GM18867 (cell line): ENCODE results near the gene INPP5A.

Source experiments
- ATAC-seq: cut with Tn5 transposase; IDR thresholded peaks from one replicate; pipeline ENCODE4 v1.9.1; 2021; ENCODE audit warnings: mild to moderate bottlenecking, moderate library complexity; ENCODE audit not compliant: unreplicated experiment

The INPP5A gene

GRCh38 chr10:132534391-132535064 lies 3.1 kb upstream of the INPP5A start:
- no peak for ATAC-seq

- ATAC-seq, result no peak
These were observed 2.4 kb upstream of the INPP5A start for GRCh38 chr10:132535065-132535651.

- peak; percentile 4 for ATAC-seq
These were observed 1.2 kb upstream of the INPP5A start for GRCh38 chr10:132536241-132536876.

- ATAC-seq, result peak; percentile 87
These were observed 507 bp upstream of the INPP5A start for GRCh38 chr10:132536877-132537683.

- peak; percentile 1 for ATAC-seq
These were observed 623 bp downstream of the INPP5A start for GRCh38 chr10:132538031-132538789.

GRCh38 chr10:132538790-132539421 lies 1.3 kb downstream of the INPP5A start:
- ATAC-seq, result no peak

GRCh38 chr10:132539431-132539839 lies 1.8 kb downstream of the INPP5A start:
- ATAC-seq, result no peak

GRCh38 chr10:132539894-132540293 lies 2.3 kb downstream of the INPP5A start:
- ATAC-seq, result no peak

GRCh38 chr10:132540456-132540855 lies 2.9 kb downstream of the INPP5A start:
- no peak for ATAC-seq

GRCh38 chr10:132541129-132541528 lies 3.5 kb downstream of the INPP5A start:
- ATAC-seq, result no peak

GRCh38 chr10:132541601-132542011 lies 4.0 kb downstream of the INPP5A start:
- ATAC-seq, result no peak

- no peak for ATAC-seq
These were observed 4.6 kb downstream of the INPP5A start for GRCh38 chr10:132542086-132542775.

GRCh38 chr10:132542819-132543218 lies 5.2 kb downstream of the INPP5A start:
- ATAC-seq, result no peak

- ATAC-seq, result no peak
These were observed 6.5 kb downstream of the INPP5A start for GRCh38 chr10:132543916-132544743.

GRCh38 chr10:132544744-132545658 lies 7.4 kb downstream of the INPP5A start:
- no peak for ATAC-seq

- ATAC-seq, result no peak
These were observed 8.2 kb downstream of the INPP5A start for GRCh38 chr10:132545659-132546367.
